K562 (cell line): ENCODE results near the gene AHCYL1. TPM values are rescaled to one million over a fixed set of nuclear protein-coding genes. Genes with fewer than 3 reads are reported as not detected.

Experiments used
- ATAC-seq: fragments of 200-7000 bp; cut with Tn5 transposase; 3 replicates; pipeline ENCODE4 v1.9.1; 2020; ENCODE audit warnings: moderate library complexity
- BruUV-seq: library from RNA; stranded (reverse); fragments of 400-500 nt; replicated peaks from 2 replicates; lab custom pipeline; 2021; lab: Mats Ljungman, UMichigan
- CTCF ChIA-PET: fragments of 300-600 bp; formaldehyde crosslinking; extraction: SDS; loops from one replicate; lab custom pipeline; 2021; ENCODE audit warnings: low intra/inter-chr PET ratio; lab: Yijun Ruan, JAX
- POLR2A ChIA-PET: fragments of 300-600, 350-650 bp; sonication (Branson Sonifier 250); formaldehyde crosslinking; extraction: SDS; loops from one replicate; lab custom pipeline; 2021; ENCODE audit warnings: antibody characterized with exemption, inconsistent platforms; lab: Yijun Ruan, JAX
- DNase-seq, 4 experiments: peaks; one replicate each; pipeline versions ENCODE4 v3.0.0 to v3.0.0-alpha.2; 2011 to 2018; ENCODE audit warnings: low spot score in 3 of 4, mixed read lengths in 3 of 4; ENCODE audit errors: extremely low read depth in 1 of 4
- FAIRE-seq: peaks from 2 replicates; lab custom pipeline; 2011; peaks lifted over from hg19 to GRCh38; lab: Jason Lieb, UNC
- H2AFZ ChIP-seq: 2 replicates; pipeline ENCODE4 v1.6.0; 2011; ENCODE audit warnings: low read depth, low read length, control low read depth, inconsistent platforms
- H3K27ac ChIP-seq: fragments of 200-600 bp; 3 replicates; pipeline ENCODE4 v1.8.0; 2011; ENCODE audit warnings: low read depth, mild to moderate bottlenecking, control low read depth, inconsistent platforms, low read length, moderate library complexity, mixed read lengths; ENCODE audit errors: extremely low read depth
- H3K27me3 ChIP-seq, 2 experiments: fragments of 300-600 bp in 1 of 2; 2 replicates in 1 of 2; 3 replicates in 1 of 2; pipeline versions ENCODE4 v1.6.0 to v1.8.0; 2011; ENCODE audit warnings: inconsistent platforms in 2 of 2, low read length in 2 of 2, mild to moderate bottlenecking in 1 of 2, mixed read lengths in 1 of 2, moderate library complexity in 1 of 2; ENCODE audit not compliant: control insufficient read depth in 2 of 2, insufficient read depth in 2 of 2
- H3K36me3 ChIP-seq: fragments of 300-600 bp; 3 replicates; pipeline ENCODE4 v1.8.0; 2011; ENCODE audit warnings: mild to moderate bottlenecking, low read length, inconsistent platforms; ENCODE audit not compliant: control insufficient read depth, insufficient read depth
- H3K4me1 ChIP-seq, 2 experiments: fragments of 200-600 bp in 1 of 2; replicated peaks in 1 of 2; 2 replicates in 1 of 2; 3 replicates in 1 of 2; pipeline versions ENCODE4 v1.5.1 to v1.8.0; 2011; ENCODE audit warnings: inconsistent platforms in 2 of 2, low read length in 2 of 2, mild to moderate bottlenecking in 1 of 2, mixed read lengths in 1 of 2, moderate library complexity in 1 of 2; ENCODE audit not compliant: control insufficient read depth in 2 of 2, insufficient read depth in 2 of 2
- H3K4me2 ChIP-seq: 2 replicates; pipeline ENCODE4 v1.6.1; 2011; ENCODE audit warnings: low read length, control low read depth, inconsistent platforms, mixed read lengths; ENCODE audit not compliant: insufficient read depth
- H3K4me3 ChIP-seq: fragments of 200-600 bp; sonication (generic), shearing (Covaris generic); 2 replicates; pipeline ENCODE4 v1.5.1; 2016; ENCODE audit warnings: control low read depth, inconsistent platforms
- H3K79me2 ChIP-seq: fragments of 200-600 bp; 3 replicates; pipeline ENCODE4 v1.8.0; 2011; ENCODE audit warnings: low read length, inconsistent platforms; ENCODE audit not compliant: control insufficient read depth, insufficient read depth
- H3K9ac ChIP-seq, 2 experiments: 2 replicates each; pipeline versions ENCODE4 v1.6.0 to v1.6.1; 2011; ENCODE audit warnings: low read depth in 2 of 2, low read length in 2 of 2, control low read depth in 1 of 2, inconsistent platforms in 1 of 2, mild to moderate bottlenecking in 1 of 2, mixed read lengths in 1 of 2; ENCODE audit not compliant: insufficient read depth in 1 of 2
- H3K9me1 ChIP-seq: one replicate; pipeline ENCODE4 v1.6.0; 2011; ENCODE audit warnings: inconsistent platforms, mild to moderate bottlenecking, low read length, moderate library complexity; ENCODE audit not compliant: control insufficient read depth, insufficient read depth
- H3K9me3 ChIP-seq: replicated peaks from 2 replicates; pipeline ENCODE4 v1.5.1; 2011; ENCODE audit warnings: low read depth, low read length, inconsistent platforms; ENCODE audit not compliant: control insufficient read depth, insufficient read depth
- H4K20me1 ChIP-seq: replicated peaks from 2 replicates; pipeline ENCODE4 v1.6.1; 2011; ENCODE audit warnings: low read length, inconsistent platforms, mixed read lengths; ENCODE audit not compliant: control insufficient read depth, insufficient read depth
- ETS1 ChIP-seq: conservative IDR thresholded peaks from 2 replicates; pipeline ENCODE4 v1.6.1; 2011; ENCODE audit warnings: low read depth, mild to moderate bottlenecking, low read length; ENCODE audit not compliant: control insufficient read depth
- IRF1 ChIP-seq: sonication (generic); formaldehyde crosslinking; IDR thresholded peaks from 2 replicates; pipeline ENCODE4 v1.8.0; 2022; ENCODE audit warnings: missing genetic modification reagents, mild to moderate bottlenecking, borderline replicate concordance
- MYC ChIP-seq, 2 experiments: fragments of 250-450 bp in 1 of 2; sonication (Bioruptor Pico) in 1 of 2; IDR thresholded peaks; 2 replicates each; pipeline versions ENCODE4 v1.5.1 to v1.6.1; 2012 to 2021; ENCODE audit warnings: low read depth in 2 of 2, borderline replicate concordance in 1 of 2, improper control_type of control experiment in 1 of 2, low read length in 1 of 2, mild to moderate bottlenecking in 1 of 2, moderate library complexity in 1 of 2
- POLR2AphosphoS5 ChIP-seq: IDR thresholded peaks from 2 replicates; pipeline ENCODE4 v1.6.1; 2011; ENCODE audit warnings: mild to moderate bottlenecking, low read depth, low read length, moderate library complexity; ENCODE audit not compliant: control insufficient read depth, insufficient read depth
- PREB ChIP-seq: sonication (generic); formaldehyde crosslinking; IDR thresholded peaks from 2 replicates; pipeline ENCODE4 v1.8.1; 2023; ENCODE audit warnings: mild to moderate bottlenecking, missing genetic modification reagents
- RNF2 ChIP-seq: sonication (generic); IDR thresholded peaks from 2 replicates; pipeline ENCODE4 v1.6.1; 2016
- SRSF9 ChIP-seq: fragments of 200-400 bp; formaldehyde crosslinking; IDR thresholded peaks from 2 replicates; pipeline ENCODE4 v1.6.1; 2017; ENCODE audit warnings: low read depth, low read length, borderline replicate concordance
- SUPT5H ChIP-seq: fragments of 450-650 bp; IDR thresholded peaks from 2 replicates; pipeline ENCODE4 v1.6.1; 2016
- TEAD4 ChIP-seq, 2 experiments: sonication (generic) in 1 of 2; formaldehyde crosslinking in 1 of 2; IDR thresholded peaks; 2 replicates each; pipeline versions ENCODE4 v1.6.1 to v1.8.0; 2012 to 2022; ENCODE audit warnings: borderline replicate concordance in 1 of 2, inconsistent platforms in 1 of 2, low read length in 1 of 2, mild to moderate bottlenecking in 1 of 2, missing genetic modification reagents in 1 of 2
- VEZF1 ChIP-seq: fragments of 200-800 bp; sonication (Bioruptor generic); IDR thresholded peaks from 2 replicates; pipeline ENCODE4 v1.6.1; 2017; ENCODE audit warnings: missing genetic modification characterization, missing compliant biosample characterization
- ZNF143 ChIP-seq: sonication (generic); formaldehyde crosslinking; IDR thresholded peaks from 2 replicates; pipeline ENCODE4 v1.9.0; 2022; ENCODE audit warnings: mild to moderate bottlenecking, missing genetic modification reagents
- ZNF507 ChIP-seq: conservative IDR thresholded peaks from 2 replicates; pipeline ENCODE4 v1.6.1; 2017; ENCODE audit warnings: missing genetic modification characterization, missing compliant biosample characterization
- WGBS: fragments of 100-300 bp; shearing (Covaris generic); methylation state at CpG from one replicate; pipeline ENCODE4 v1.1.6; 2016; ENCODE audit warnings: low coverage, mixed read lengths; ENCODE audit not compliant: insufficient coverage; ENCODE audit errors: missing lambda C conversion rate; 5-methylcytosine and 5-hydroxymethylcytosine counted together
- in situ Hi-C: fragments of 300-500 bp; cut with MboI; formaldehyde crosslinking; loops from 4 replicates; pipeline ENCODE4 v1.15.0; 2018; ENCODE audit warnings: inconsistent platforms, mixed read lengths
- intact Hi-C: fragments of 100-400 bp; cut with micrococcal nuclease; formaldehyde crosslinking; loops from 2 replicates; pipeline ENCODE4 v1.14.2; 2022
- polyA plus RNA-seq, 8 experiments: library from polyadenylated mRNA; depleted of rRNA in 4 of 8; stranded (reverse) in 5 of 8; unstranded in 3 of 8; fragments of >200 nt; fragmentation: Nextera tagmentation in 2 of 8; fragmentation: Illumina TruSeq in 1 of 8; extraction: Ambion mirVana in 2 of 8; extraction: Trizol in 1 of 8; gene quantifications; 2 replicates each; pipeline versions ENCODE4 v1.2.1 to v1.2.3, GENCODE V29; 2011 to 2014; ENCODE audit warnings: inconsistent platforms in 1 of 8, missing spikeins in 1 of 8
- total RNA-seq, 7 experiments: library from RNA; depleted of rRNA in 6 of 7; stranded (reverse); fragments of >200 nt in 6 of 7; fragmentation: Illumina TruSeq in 2 of 7; extraction: Trizol in 2 of 7; gene quantifications; 2 replicates each; pipeline versions ENCODE4 v1.2.1 to v1.2.3, GENCODE V29; 2011 to 2021; ENCODE audit warnings: low replicate concordance in 1 of 7

The AHCYL1 gene
- total and polyA plus RNA-seq, 9 of the 15 experiments (the other 6 are each of a cell fraction or from before 2014, with no cell fraction given), result 27.3 to 118 (median 44.5) TPM

GRCh38 chr1:110059133-110059863 lies 74.7 kb downstream of the AHCYL1 start:
- Histone ChIP-seq H3K9ac (peak overlapping the region in 1 of 2 experiments; percentile 78; a peak in 2 of 4 replicates), H3K9me1 (peaks cover 12% of the 10 kb centered on the region), H3K9me3 (no peaks in the 10 kb centered on the region), H3K27ac (peak overlapping the region; percentile 21; the same call in 1 of the 3 replicates), H2AFZ (no peak overlapping the region), H4K20me1 (peaks cover 31% of the 10 kb centered on the region), H3K4me2 (peak overlapping the region; percentile 36), H3K79me2 (no peaks in the 10 kb centered on the region), H3K36me3 (peaks cover 42% of the 10 kb centered on the region), H3K27me3 (no peaks in the 10 kb centered on the region), H3K4me1 (peaks cover 24 to 33% of the 10 kb centered on the region in 2 experiments), H3K4me3 (no peak overlapping the region)
- DNase-seq, result peak; percentile 63 to 85 (median 66)
- FAIRE-seq, result peak; percentile 82
- intact Hi-C loops (loop anchor here (10.0 kb wide), 1 partner anchor 406 kb away; no protein-coding TSS in a partner anchor), in situ Hi-C loops (no loop called here)
- peak; percentile 63 for ATAC-seq
- 31% methylated on average over 6 of the region's 6 CpGs for WGBS
- ChIA-PET POLR2A (interaction anchor here (0.6 to 2.2 kb wide), 10 partner anchors 8 to 280 kb away, joined by 3 to 8 read pairs (median 4); partner anchors contain the start of gene RBM15), CTCF (interaction anchor here (0.6 to 1.2 kb wide), 5 partner anchors 8 to 503 kb away, joined by 3 to 4 read pairs (median 3); no protein-coding TSS in a partner anchor)
- no TSS peak for BruUV-seq
- TF ChIP-seq SUPT5H (0 out of 2 replicates have a peak, but pooled peaks have one; percentile 13), ZNF507 (tag) (no peak), POLR2AphosphoS5 (peak; percentile 55), ZNF143 (CRISPR knock-in tag) (no peak), VEZF1 (peak; percentile 56), PREB (CRISPR knock-in tag) (no peak), ETS1 (no peak), TEAD4 (IDR thresholded peaks at IDR 0.05; ENCODE audit: low read length) (peak; percentile 33; the same call in 1 of the 2 replicates), TEAD4 (CRISPR knock-in tag; IDR thresholded peaks at IDR 0.05; ENCODE audit: borderline replicate concordance) (no peak), RNF2 (no peak), SRSF9 (no peak), MYC (IDR thresholded peaks at IDR 0.05; ENCODE audit: low read depth, low read length) (no peak), MYC (CRISPR knock-in tag; IDR thresholded peaks at IDR 0.05; ENCODE audit: borderline replicate concordance, low read depth) (no peak), IRF1 (CRISPR knock-in tag) (no peak)
